ENCODE data around the gene KCNA2.

Gene KCNA2

DNA sequence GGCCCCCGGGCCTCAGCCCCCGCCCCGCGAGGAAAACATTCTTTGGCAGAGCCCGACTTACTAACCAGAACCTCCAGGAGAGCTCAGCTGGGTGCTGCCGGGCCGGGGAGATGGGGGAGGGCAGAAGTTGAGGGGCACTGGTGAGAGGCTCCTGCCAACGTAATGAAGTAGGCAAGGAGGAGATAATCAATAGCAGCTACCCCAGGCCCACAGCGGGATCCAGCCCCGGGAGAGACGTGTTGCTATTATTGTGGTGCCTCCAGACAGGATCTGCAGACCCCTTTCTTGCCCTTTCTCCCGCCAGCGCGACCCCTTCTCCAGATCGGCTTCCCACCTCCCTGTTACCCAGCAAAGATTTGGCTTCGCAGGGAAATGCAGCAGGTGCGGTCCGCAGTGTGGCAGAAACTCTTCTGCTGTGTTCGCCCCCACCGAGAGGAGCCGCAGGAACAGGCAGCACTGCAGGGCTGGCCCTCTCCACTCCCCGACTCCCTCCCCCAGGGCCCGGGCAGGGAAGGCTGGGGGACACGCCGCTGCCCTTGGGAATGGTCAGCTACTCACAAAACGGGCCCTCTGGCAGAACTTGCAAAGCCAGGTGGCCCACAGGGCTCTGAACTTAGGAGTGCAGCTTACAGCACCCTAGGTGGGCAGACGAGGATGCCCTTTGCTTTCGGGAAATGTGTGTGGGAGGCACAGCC, 1.5 kb upstream of the KCNA2 start:
- H3K27ac ChIP-seq: no peak overlapping the region
- TF ChIP-seq ZFX (IDR thresholded peaks at IDR 0.05) (no peak), CTCF (conservative IDR thresholded peaks at IDR 0.05) (no peak)

- no peak overlapping the region for H3K27ac ChIP-seq
These were observed 738 bp upstream of the KCNA2 start for GRCh38 chr1:110606657-110607535.

GRCh38 chr1:110605446-110605845, 712 bp downstream of the KCNA2 start:
- TF ChIP-seq ZFX (IDR thresholded peaks at IDR 0.05) (no peak), CTCF (conservative IDR thresholded peaks at IDR 0.05) (no peak)
- no peak overlapping the region for H3K27ac ChIP-seq

More at GRCh38 chr1:110606657-110607535, 738 bp upstream of the KCNA2 start:
- TF ChIP-seq ZFX (IDR thresholded peaks at IDR 0.05) (no peak), CTCF (conservative IDR thresholded peaks at IDR 0.05) (no peak; the same call in 1 of the 2 replicates)

- TF ChIP-seq ZFX (IDR thresholded peaks at IDR 0.05) (no peak), CTCF (conservative IDR thresholded peaks at IDR 0.05) (no peak)
- no peak overlapping the region for H3K27ac ChIP-seq
These were observed 1.5 kb downstream of the KCNA2 start for GRCh38 chr1:110604586-110605148.

DNA sequence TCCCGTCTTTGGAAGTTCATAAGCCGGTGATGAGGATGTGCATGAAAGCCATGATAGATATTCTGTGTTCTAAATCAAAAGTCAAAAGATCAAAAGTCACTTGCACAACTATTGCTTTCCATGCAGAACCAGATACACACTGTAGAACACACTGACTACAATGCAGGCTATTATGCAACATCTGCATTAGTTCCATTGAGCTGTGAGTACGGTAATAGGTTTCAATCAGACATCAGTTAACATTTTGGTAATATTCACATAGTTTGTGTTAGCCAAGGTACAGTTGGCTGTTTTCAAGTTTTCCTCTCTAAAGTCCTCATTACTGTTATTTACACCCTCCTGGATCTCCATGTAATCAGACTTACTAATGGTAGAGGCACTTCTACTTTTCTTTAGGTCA, 3.1 kb downstream of the KCNA2 start:
- H3K27ac ChIP-seq: no peak overlapping the region
- no peak for TF ChIP-seq ZFX (IDR thresholded peaks at IDR 0.05)
- TF ChIP-seq CTCF (conservative IDR thresholded peaks at IDR 0.05): no peak

DNA sequence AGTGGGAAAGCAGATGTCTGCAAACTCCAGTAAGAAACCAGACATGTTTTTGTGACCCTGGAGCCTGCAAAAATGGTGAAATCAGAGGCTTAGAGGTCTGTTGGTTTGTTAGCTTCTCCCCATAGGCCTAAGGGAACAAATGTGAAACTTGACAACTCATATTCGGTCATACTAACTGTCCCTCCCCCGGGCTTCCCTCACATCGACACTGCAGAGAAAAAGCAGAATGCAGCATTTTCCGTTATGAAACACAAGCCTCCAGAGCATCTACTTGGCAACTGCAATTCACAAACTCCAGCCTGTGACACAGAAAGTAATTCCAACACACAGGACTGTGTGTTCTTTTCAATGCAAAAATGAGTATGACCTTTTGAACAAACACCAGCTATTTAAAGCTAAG, 3.7 kb downstream of the KCNA2 start:
- no peak for TF ChIP-seq CTCF (conservative IDR thresholded peaks at IDR 0.05)
- TF ChIP-seq ZFX (IDR thresholded peaks at IDR 0.05): no peak

GRCh38 chr1:110601332-110601731, 4.8 kb downstream of the KCNA2 start:
- H3K27ac ChIP-seq: no peak overlapping the region
- no peak for TF ChIP-seq CTCF (conservative IDR thresholded peaks at IDR 0.05)
- no peak for TF ChIP-seq ZFX (IDR thresholded peaks at IDR 0.05)

More for the DNA sequence above, 3.7 kb downstream of the KCNA2 start:
- H3K27ac ChIP-seq: no peak overlapping the region

Measured in C4-2B (cell line).